Ureter (tissue), 1 donor: ENCODE data around the gene SSH3. TPM values are rescaled to one million over a fixed set of nuclear protein-coding genes. Genes with fewer than 3 reads are reported as not detected.
A peak's percentile ranks its signal among the peaks of the same experiment; 100 is the strongest.

Experiments used
- DNase-seq: peaks from one replicate; pipeline ENCODE4 v3.0.0-alpha.2; 2020; ENCODE audit warnings: low spot score
- total RNA-seq: library from RNA; stranded (reverse); gene quantifications from one replicate; pipeline ENCODE4 v1.2.4, GENCODE V29; 2023
- donor health status: DM: yes; HTN: yes; CAD: no.

The SSH3 gene
- total RNA-seq, 1 donor from 2014 or later, result 258 TPM

DNA sequence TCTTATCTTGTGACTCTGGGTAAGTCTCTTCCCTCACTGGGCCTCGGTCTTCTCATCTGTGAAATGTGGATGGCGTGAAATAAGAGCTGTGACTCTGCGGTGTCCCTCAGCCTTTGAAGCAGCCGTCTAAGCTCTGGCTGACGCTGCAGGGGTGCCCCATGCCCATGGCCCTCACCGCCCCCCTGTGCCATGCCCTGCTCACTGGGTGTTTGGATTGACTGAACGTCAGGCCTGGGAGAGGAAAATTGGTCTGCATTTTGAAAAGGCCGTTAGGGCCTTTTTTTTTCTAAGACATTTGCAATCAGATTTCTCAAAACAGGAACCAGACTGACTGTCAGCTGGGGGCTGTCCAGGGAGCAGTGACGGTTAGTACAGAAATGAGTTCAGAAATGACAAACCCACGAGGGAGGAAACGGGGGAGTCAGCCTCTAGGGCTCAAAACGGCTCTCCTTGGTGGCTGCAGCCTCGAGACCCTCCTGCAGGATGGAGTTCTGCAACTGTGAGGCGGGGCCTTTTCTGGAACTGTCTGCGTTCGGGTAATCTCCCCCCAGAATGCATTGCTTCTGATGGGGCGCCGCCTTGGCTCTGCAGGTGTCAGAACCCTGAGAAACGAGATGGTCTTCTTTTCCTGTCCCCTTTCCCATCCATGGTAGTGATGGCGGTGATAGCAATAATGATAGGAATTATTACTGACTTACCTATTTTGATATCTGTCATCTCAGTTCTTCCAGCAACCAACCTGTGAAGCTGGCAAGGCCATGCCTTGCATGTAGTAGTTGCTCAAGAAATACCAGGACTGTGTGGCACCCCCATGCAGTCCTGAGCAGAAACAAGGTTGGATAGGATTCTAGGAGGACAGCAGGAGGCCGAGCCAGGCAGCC lies 35.0 kb upstream of the SSH3 start:
- peak; percentile 47 for DNase-seq

DNA sequence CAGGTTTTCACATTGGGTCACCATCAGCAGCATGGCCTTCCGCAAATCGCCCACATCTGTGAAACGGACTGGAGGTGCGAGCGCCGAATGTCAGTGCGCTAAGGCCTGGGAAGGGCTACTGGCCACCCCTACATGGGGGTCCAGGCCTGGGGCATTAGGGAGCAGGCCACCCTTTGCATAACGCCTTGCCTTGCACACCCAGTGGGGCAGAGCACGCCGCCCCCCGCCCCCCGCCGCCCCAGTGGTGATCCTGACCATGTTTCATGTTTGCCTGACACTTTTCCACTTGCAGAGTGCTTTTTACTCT lies 34.4 kb upstream of the SSH3 start:
- DNase-seq, result no peak

DNA sequence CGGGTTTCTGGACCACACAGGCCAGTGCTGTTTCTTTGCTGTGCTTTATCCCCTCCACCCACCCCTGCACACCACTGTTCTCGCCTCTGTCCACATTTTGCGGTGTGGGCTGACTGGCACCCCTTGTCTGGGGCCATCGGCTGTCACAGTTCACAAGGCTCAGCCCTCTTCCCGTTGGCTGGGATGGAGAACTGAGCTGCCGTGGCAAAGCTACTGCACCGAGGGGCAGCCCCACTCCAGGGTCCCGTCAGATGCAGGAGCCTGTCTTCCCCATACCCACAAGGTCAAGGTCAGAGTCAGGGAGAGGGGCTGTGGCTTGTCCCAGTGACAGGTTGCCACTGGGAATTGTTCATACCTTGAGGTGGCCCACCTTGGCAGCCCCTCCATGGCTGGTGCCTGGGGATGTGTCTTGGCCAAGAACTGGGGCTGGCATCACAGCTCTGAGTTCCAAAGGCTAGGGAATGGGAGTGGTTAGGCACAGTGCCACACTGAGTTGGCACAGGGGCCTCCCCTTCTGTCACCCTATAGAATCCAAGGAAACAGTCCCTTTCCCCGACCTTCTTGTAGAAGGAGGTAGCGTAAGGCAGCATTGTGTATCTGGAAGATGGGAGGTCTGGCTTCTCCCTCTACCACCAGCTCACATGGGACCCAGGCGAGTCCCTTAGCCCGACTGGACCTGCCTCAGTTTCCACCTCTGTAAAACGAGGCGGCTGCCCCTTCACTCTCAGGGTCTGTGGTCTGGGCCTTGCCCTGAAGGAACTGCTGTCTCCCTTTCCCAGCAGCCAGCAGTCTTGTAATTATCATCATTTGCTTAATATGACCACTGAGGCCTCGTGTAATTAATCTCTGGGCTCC lies 33.7 kb upstream of the SSH3 start:
- peak; percentile 47 for DNase-seq

DNA sequence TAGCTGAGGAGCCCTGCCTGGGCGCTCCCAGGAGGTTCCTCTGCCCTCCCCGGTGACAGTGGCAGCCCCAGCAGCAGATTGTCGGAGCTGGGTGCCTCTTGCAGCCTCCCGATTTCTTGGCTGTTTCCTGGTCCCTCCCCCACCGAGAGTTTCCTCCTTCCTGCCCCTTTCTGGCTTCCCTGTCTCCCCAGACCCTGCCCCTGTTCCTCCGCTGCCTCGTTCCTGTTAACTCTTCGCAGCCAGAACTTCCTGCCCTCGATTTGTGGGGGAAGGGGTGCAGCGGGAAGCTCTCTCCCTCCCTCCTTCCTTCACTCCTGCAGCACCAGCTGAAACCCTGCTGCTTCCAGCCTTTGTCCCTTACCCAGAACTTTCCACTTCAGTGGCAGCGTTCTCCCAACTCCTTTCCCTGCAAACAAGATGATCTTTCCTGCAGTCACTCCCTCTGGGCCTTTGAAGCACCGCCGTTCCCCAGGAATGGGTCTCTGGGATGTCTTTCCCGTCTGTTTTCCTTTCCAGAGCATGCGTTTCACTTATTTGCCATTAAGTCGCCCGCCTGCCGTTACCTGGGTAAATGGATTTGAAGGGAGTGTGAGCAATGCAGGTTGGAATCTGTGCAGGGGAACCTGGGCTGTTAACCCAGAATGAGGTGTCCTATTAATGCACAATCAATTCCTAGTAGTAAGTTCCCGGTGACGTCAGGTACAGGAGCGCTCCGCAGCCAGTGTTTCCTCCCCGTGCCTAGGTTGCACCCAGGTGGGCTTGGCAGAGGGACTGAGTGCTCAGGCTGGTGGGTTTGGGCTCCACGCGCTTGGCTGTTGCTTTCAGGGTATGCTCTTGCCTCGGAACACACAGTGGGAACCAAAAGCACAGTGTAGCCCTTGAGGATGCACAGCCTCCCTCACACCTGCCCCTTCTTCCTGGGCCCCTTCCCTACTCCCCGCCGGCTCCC lies 32.8 kb upstream of the SSH3 start:
- DNase-seq, result no peak

DNA sequence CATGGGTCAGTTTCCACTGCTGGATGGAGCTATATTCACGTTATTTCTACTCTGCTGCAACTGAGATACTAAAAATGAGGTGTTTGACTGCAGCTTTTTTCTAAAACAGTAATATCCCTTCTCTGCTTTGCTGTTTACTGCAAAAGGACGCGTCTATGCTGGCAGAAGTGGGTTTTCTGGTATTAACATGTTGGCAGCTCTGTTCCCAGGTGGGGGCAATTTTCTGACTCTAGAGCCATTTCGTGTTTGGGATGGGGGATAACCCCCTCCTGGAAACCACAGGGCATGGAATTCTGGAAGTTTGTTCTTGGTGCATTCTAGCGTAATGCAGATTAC lies 32.2 kb upstream of the SSH3 start:
- no peak for DNase-seq

DNA sequence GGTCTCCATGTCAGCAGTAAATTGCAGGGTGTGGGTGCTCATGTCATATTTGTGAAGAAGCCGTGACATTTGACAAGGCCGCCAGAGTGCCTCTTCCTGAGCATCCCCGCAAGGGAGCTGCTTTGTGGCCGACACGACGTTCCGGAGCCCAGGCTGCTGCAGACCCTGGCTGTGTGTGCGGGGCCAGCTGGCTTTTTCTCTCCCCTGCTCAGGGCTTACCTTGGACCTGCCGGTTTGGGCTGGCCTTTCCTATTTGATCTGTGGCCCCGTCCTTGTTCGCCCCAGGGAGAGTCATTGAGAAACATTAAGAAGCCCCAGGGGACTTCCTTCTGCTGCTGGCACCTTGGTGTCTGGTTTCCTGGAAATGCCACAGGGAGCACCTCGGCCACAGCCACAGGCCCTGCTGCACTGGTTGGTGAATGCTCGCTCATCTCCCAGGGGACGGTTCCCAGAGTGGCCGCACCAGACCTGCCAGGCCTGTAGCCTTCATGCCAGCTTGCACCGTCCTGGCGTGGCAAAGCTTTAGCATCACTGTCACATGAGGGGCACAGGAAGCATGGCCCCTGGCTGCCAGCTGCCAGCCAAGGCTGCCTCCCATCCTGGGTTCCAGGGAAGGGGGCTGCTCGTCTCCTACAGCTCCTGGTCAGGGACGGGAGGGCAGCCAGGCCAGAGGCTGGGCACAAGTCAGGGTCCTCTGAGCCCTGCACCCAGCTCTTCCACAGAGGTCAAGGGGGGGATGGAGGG lies 31.6 kb upstream of the SSH3 start:
- no peak for DNase-seq

DNA sequence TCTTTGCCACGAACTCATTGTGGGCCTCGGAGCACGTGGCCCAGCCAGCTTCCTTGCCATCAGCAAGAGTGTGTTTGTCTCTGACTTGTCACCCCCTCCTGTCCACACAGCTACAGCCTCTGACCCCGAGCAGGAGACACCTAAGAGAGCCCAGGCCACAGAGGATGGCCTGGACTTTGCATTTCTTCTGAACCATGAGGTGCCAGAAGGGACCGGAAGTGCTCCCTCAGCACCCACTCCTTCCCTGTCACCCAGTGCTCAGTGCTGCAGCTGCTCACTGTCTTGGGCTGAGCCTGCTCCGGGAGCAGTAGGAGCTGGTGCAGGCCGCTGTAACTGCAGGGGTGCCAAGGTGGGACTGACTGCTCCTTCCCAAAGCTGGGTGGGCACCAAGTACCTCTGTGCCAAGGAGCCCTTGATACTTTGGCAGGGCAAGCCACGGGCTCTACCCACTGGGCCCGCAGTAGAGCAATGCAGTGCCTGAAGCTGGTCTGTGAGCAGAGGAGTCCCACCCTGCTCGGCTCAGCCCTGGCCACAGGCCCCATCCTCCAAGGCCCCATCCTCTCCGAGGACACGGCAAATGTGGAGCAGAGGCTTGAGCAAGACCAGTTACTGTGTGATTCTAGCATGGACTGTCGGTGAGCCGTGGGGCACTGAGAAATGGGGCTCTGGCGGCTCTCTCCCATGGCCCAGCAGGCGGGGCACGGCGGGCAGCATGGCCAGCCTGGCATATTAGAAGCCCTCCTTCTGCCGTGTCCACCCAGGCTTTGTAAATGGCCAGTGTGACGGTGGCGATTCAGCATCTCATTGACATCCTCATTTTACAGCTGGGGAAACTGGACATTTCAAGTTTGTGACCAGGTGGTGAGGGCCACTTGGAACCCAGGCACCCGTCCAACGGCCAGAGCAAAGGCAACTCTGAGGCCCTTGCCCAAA lies 30.7 kb upstream of the SSH3 start:
- no peak for DNase-seq

DNA sequence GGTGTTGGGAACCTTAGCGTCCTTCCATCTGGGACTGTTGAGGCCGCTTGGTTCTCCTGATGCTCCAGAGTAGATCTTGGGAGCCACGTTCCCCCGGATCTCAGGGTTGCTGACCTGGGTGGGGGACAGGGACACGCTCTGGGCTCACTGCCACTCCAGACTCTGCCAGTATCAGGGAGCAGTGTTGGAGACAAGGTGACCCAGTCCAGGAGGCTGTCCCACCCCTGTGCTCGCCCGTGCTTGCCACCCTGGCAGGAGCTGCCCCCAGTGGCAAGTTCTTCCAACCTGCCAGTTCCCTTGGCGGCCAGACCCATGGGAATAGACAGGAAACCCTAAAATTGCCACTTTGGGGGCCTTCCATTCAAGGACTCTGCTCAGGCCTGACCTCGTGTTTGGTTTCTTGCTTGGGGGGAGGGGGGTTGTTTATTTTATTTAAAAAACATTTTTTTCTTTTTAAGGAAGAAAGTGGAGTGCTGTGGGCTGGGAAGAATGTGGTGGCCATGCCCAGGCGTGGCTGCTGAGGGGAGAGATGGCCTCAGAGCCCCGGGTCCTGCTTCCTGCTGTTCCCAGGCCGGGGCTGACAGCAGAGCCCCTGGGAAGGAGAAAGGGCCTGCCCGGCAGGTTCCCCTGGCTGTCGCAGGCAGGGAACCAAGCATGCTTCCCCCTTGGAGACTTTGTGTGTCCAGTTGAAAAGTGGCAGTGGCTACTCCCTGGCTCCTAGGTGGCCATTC lies 29.9 kb upstream of the SSH3 start:
- DNase-seq, result no peak

DNA sequence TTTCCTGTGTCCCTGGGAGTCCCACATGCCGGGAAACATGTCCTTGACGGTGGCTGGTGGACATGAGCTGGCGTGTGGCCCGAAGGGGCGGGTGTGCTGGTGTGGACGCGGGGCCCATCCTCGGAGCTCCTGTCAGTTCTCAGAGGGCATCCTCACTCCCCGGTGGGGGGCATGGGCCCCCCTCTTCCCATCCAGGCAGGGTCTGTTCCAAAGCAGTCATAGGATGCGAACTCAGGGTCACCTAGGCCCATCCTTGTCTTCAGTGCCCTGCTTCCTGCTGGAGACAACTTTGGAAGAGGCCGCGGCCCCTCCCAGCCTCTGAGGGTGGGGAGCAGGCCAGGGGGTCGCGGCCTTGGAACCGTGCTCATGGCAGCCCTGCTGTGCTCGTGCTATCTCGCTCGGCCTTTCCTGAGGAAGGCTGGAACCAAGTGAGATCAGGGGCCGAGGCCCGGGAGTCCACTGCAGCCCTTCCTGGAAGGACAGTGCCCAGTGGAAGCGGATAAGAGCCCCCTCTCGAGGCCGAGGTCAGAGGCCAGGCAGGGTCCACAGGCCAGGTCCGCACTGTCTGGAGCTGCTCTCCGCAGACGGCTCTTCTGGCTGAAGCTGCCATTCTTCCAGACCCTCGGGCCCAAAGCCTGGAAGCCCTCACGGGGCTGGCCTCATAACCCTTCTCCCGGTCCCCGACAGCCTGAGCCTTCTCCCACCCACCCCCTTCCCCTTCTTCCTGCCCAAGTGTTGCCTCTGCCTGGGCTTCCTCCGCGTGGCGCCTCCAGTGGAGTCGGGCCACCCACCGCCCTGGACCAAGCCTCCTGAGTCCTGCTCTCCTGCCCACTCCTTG lies 28.3 kb upstream of the SSH3 start:
- no peak for DNase-seq

DNA sequence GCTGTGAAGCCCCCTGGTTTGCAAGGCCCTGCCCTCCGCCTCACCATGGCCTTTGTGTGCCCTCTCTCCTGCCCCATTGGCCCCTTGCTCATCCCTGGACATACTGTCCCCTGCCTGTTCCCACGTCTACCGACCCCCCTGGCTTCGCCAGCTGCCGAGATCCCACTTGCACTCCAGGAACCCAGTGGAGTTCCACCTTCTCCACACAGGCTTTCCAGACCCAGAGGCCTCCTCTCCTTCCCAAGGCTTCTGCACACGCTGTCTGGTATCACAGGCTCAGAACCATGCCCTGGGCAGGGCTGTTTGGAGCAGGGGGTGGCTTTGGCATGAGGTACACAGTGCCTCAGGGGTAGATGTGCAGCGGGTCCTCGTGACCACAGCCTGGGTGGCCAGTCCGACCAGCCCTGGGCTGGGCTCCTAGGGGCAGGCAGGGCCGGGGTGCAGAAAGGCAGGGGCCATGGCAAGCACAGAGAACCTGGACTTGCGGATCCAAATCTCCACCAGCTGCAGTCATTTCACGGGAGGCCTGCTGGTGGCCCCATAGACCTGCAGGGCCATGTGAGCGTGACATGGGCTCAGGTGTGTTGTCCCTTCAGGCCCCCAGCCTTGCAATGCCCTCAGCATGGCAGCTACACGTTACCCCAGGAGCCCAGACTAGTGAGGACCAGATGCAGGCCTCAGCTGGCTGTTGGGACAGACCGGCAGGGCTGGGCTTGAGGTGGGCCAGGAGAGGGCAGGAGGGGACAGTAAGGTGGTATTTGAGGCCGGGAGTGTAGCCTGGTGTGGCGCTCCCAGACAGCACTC lies 27.5 kb upstream of the SSH3 start:
- DNase-seq, result no peak

DNA sequence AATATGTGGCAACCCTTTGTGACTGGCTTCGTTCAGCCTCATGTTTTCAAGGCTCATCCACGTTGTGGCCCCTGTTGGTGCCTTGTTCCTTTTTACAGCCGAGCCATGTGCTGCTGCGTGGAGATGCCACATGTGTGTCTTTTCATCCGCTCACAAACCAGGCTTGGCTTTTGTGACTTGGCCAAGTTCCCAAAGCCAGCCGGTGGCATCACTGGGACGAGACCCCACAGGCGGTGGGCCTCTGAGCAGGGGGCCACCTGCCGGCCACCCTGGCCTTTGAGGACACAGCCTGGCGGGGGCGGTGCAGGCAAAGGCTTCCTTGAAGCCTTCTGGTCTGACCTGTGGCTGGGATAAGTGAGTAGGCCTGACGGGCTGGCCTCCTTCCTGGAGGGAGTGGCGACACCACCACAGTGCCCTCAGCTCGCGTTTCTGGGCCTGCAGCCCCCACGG lies 26.5 kb upstream of the SSH3 start:
- DNase-seq, result no peak

DNA sequence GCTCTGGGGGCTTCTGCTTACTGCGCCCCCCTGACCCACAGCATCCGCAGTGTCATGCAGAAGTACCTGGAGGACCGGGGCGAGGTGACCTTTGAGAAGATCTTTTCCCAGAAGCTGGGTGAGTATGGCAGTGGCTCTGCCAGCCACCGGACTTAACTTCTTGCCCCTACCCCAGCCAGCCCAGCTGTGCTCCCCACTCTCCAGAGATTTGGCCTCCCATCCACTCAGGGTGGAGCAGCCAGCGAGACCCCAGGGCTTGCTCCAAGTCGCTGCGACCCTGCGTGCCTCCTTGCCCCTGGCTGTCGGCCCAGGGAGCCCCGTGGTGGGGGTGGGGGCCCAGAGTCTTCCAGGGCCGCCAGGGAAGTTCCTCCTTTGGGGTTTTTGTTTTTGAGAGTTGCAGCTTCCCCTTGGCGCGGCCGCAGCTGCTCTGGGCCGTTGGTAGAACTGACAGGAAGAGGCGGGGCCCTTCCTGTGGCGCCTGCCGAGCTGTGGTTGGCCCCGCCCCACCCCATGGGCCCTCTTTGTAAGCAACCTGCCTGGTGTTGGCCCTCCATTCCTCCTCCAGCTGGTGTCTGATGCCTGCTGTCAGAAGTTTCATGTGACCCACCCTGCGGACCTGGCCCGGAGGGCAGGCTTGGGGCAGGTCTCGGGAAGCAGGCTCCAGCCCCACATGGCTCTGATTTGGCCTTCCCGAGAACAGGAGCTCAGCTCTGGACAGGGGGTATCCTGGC lies 25.9 kb upstream of the SSH3 start:
- DNase-seq, result peak; percentile 90

DNA sequence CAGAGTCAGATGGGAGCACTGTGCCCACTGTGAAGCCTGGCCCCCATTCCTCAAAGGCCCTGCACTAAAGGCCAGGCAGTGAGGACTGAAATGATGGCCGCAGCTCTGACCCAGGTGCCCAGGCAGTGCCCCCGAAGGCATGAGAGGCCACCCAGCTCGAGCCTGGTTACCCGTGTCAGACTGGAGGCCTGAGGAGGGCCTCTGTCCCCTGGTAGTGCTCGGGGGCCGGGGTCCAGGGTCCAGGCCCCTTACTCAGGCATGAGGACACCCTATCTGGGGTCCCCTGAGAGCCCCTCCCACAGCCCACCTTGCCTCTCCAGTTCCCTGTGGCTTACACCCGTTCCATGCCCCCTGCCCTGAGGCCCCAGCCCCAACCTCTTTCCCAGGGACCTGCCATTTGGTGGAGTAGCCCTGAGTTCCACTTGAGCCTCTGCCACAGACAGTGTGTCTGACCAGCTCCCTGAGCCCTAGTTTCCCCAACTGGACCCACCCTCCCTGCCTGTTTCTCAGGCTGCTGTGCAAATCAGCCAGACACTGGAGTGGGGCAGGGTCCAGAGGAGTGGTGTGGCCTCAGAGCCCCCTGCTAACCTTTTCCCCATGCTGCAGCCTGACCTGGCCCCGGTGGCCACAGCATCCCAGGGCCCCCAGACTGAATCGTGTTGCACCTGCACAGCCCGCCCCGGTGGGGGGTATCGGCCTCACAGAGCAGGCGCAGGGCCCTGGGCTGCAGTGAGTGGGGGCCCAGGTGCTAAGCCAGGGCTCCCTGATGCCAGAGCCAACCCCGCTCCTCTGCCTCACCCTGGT lies 25.0 kb upstream of the SSH3 start:
- no peak for DNase-seq

DNA sequence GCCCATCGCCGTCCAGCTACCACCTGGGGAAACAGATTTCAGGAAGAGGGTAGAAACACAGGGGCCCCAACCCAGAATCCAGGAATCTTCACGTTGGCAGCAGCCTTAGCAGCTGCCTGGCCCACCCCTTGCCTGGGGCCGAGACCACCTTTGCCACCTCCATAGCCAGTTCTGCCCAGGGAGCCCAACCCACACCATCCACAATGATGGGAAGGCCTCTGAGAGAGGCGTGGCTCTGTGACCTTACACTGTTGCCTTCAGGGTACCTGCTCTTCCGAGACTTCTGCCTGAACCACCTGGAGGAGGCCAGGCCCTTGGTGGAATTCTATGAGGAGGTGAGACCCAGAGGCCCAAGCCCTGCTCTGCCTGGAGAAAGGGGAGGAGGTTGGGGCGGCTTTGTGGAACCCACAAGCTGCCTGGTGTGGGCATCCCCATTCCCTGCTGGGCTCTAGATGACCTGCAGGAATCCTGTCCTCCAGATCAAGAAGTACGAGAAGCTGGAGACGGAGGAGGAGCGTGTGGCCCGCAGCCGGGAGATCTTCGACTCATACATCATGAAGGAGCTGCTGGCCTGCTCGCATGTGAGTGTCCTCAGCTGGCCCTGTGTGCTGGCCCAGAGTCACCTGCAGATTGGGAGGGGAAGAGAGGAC lies 24.3 kb upstream of the SSH3 start:
- no peak for DNase-seq

DNA sequence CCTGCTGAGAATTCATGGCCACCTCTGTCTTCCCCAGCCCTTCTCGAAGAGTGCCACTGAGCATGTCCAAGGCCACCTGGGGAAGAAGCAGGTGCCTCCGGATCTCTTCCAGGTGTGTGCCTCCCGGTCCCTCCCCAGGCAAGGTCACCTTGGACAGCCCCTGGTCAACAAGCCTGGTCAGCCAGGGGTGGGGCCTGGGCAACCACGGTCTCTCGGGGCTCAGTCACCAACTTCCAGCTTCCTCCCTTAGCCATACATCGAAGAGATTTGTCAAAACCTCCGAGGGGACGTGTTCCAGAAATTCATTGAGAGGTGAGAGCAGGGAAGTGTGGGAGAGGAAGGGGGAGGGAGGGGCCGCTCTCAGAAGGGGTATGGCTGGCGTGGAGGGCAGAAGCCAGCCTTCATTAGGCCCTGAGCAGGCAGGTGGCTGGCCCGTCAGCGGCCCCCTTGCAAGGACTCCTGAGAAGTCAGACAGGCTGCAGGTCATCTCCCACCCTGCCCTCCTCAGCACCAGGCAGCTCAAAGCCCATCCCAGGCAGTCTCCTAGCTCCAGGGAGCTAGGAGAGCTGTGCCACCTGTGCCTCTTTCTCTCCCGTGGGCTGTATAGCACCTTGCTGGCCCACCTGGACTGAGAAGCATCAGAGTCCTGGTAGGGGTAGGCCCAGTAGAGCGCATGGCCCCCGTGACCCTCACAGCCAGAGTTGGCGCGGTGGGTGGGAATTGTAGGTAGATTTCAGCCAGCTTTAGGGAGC lies 23.6 kb upstream of the SSH3 start:
- no peak for DNase-seq
